ENCODE results near the gene SSTR4.
"Not testable (repeated sequence)": the region's sequence is repeated elsewhere in the genome, so short reads cannot be mapped to it uniquely, and the experiment has no call there.

The SSTR4 gene

GRCh38 chr20:23021951-23022350 is 13.2 kb upstream of the SSTR4 start:
- in situ Hi-C loops (cut with MboI; ENCODE audit: low sequenced_read_pairs, unreplicated experiment) = no loop called here
- no peak for DNase-seq (ENCODE audit: low spot score)
- TF ChIP-seq CTCF (IDR thresholded peaks at IDR 0.05; ENCODE audit: borderline replicate concordance, control extremely low read depth, extremely low read depth, insufficient read depth, missing control alignments) = no peak

GRCh38 chr20:23022849-23023248 is 12.3 kb upstream of the SSTR4 start:
- in situ Hi-C loops (cut with MboI; ENCODE audit: low sequenced_read_pairs, unreplicated experiment) = no loop called here
- DNase-seq (ENCODE audit: low spot score) = no peak
- no peak for TF ChIP-seq CTCF (IDR thresholded peaks at IDR 0.05; ENCODE audit: borderline replicate concordance, control extremely low read depth, extremely low read depth, insufficient read depth, missing control alignments)

GRCh38 chr20:23023621-23024177 is 11.4 kb upstream of the SSTR4 start:
- in situ Hi-C loops (cut with MboI; ENCODE audit: low sequenced_read_pairs, unreplicated experiment) = no loop called here
- no peak for DNase-seq (ENCODE audit: low spot score)
- no peak for TF ChIP-seq CTCF (IDR thresholded peaks at IDR 0.05; ENCODE audit: borderline replicate concordance, control extremely low read depth, extremely low read depth, insufficient read depth, missing control alignments)

- in situ Hi-C loops (cut with MboI; ENCODE audit: low sequenced_read_pairs, unreplicated experiment) = no loop called here
- no peak for TF ChIP-seq CTCF (IDR thresholded peaks at IDR 0.05; ENCODE audit: borderline replicate concordance, control extremely low read depth, extremely low read depth, insufficient read depth, missing control alignments)
- no peak for DNase-seq (ENCODE audit: low spot score)
Measured at GRCh38 chr20:23024701-23025100, 10.4 kb upstream of the SSTR4 start.

- in situ Hi-C loops (cut with MboI; ENCODE audit: low sequenced_read_pairs, unreplicated experiment); DNase-seq (ENCODE audit: low spot score): not testable (repeated sequence)
Measured at GRCh38 chr20:23025503-23025902, 9.6 kb upstream of the SSTR4 start.

- TF ChIP-seq CTCF (IDR thresholded peaks at IDR 0.05; ENCODE audit: borderline replicate concordance, control extremely low read depth, extremely low read depth, insufficient read depth, missing control alignments) = no peak
- DNase-seq (ENCODE audit: low spot score) = no peak
- in situ Hi-C loops (cut with MboI; ENCODE audit: low sequenced_read_pairs, unreplicated experiment) = no loop called here
Measured at GRCh38 chr20:23027721-23028120, 7.4 kb upstream of the SSTR4 start.

- no peak for DNase-seq (ENCODE audit: low spot score)
- TF ChIP-seq CTCF (IDR thresholded peaks at IDR 0.05; ENCODE audit: borderline replicate concordance, control extremely low read depth, extremely low read depth, insufficient read depth, missing control alignments) = no peak
- in situ Hi-C loops (cut with MboI; ENCODE audit: low sequenced_read_pairs, unreplicated experiment) = no loop called here
Measured at GRCh38 chr20:23028392-23028791, 6.7 kb upstream of the SSTR4 start.
